ENCODE data around the gene NSUN3. TPM values are rescaled to one million over a fixed set of nuclear protein-coding genes. Genes with fewer than 3 reads are reported as not detected.
A peak's percentile ranks its signal among the peaks of the same experiment; 100 is the strongest.

The NSUN3 gene
- polyA plus RNA-seq, 1 of the 3 experiments (the other 2 are of a cell fraction) = 2.9 TPM

- TF ChIP-seq SIN3A (IDR thresholded peaks at IDR 0.05; ENCODE audit: borderline replicate concordance, low read depth, low read length) (no peak), IRF3 (IDR thresholded peaks at IDR 0.05; ENCODE audit: low read depth, low read length) (no peak), RAD21 (IDR thresholded peaks at IDR 0.05; ENCODE audit: low read length) (no peak), MAX (IDR thresholded peaks at IDR 0.05; ENCODE audit: low read depth) (no peak), ELF1 (IDR thresholded peaks at IDR 0.05) (no peak)
These were observed 13.6 kb upstream of the NSUN3 start (continued) for GRCh38 chr3:94049267-94049666.

- Histone ChIP-seq H3K79me2 (ENCODE audit: insufficient read depth) (no peaks in the 10 kb centered on the region), H3K9ac (no peak overlapping the region), H3K9me3 (no peaks in the 10 kb centered on the region), H2AFZ (ENCODE audit: low read depth) (no peak overlapping the region), H3K36me3 (replicated peaks in 1 of 2; ENCODE audit: control insufficient read depth in 1 of 2, insufficient read depth in 2 of 2, low read length in 1 of 2) (peaks cover 17 to 29% of the 10 kb centered on the region in 2 experiments), H3K4me3 (ENCODE audit: low read depth in 2 of 2, low read length in 1 of 2) (no peak overlapping the region), H3K27ac (ENCODE audit: low read depth in 2 of 2, low read length in 1 of 2) (no peak overlapping the region; a peak in 1 of 4 replicates), H3K4me1 (ENCODE audit: control insufficient read depth in 1 of 2, insufficient read depth in 2 of 2, low read depth in 1 of 2, low read length in 1 of 2) (no peaks in the 10 kb centered on the region; a peak in 1 of 4 replicates), H3K9me2 (no peaks in the 10 kb centered on the region; the same call in 1 of the 2 replicates), H3K27me3 (ENCODE audit: insufficient read depth) (no peaks in the 10 kb centered on the region), H3K4me2 (no peak overlapping the region), H3F3A (replicated peaks; ENCODE audit: insufficient read depth) (peaks cover 4% of the 10 kb centered on the region), H4K20me1 (ENCODE audit: insufficient read depth) (no peaks in the 10 kb centered on the region)
- no peak for TF ChIP-seq ZBTB33 (IDR thresholded peaks at IDR 0.05; ENCODE audit: borderline replicate concordance, low read depth)
- no peak for TF ChIP-seq TAF1 (IDR thresholded peaks at IDR 0.05; ENCODE audit: borderline replicate concordance, low read depth, low read length)
- no peak for TF ChIP-seq CTCF (IDR thresholded peaks at IDR 0.05)
- no peak for TF ChIP-seq GATA2 (CRISPR knock-in tag; IDR thresholded peaks at IDR 0.05)
- no peak for TF ChIP-seq USF2 (IDR thresholded peaks at IDR 0.05; ENCODE audit: borderline replicate concordance, low read depth, low read length)
- no peak for TF ChIP-seq RAD21 (IDR thresholded peaks at IDR 0.05; ENCODE audit: low read length)
- no peak for TF ChIP-seq POLR2AphosphoS5 (IDR thresholded peaks at IDR 0.05; ENCODE audit: low read depth, low read length)
- peak in 1 of 2 experiments; percentile 58; a peak in 1 of 4 replicates for TF ChIP-seq EP300 (IDR thresholded peaks at IDR 0.05; ENCODE audit: borderline replicate concordance in 1 of 2, low read depth in 1 of 2, low read length in 1 of 2)
- ChIA-PET POLR2A (interaction anchor here (1.6 kb wide), 1 partner anchor 12 kb away, joined by 7 read pairs; the partner anchor contains the start of genes DHFR2 and NSUN3), CTCF (interaction anchor here (1.2 to 1.4 kb wide), 3 partner anchors 14 to 50 kb away, joined by 3 to 8 read pairs (median 4); partner anchors contain the start of gene STX19)
- DNase-seq = no peak
These were observed 12.3 kb upstream of the NSUN3 start for GRCh38 chr3:94050546-94050945.
